ENCODE results near the gene SDC1. TPM values are rescaled to one million over a fixed set of nuclear protein-coding genes. Genes with fewer than 3 reads are reported as not detected.

SDC1 gene
- total and polyA plus RNA-seq, 2 of the 8 experiments (the other 6 are each of a cell fraction or from before 2014, with no cell fraction given): 45.3 to 73.3 TPM

Small RNA genes lying within 50 kb of the gene (small RNA-seq; reads per million reads assigned to genes)
- gene RN7SL140P (ENCODE audit: insufficient read depth): not detected
- not detected for gene RNU6-961P (ENCODE audit: insufficient read depth)
- not detected for gene RNU7-113P (ENCODE audit: insufficient read depth)

Other genes starting within 250 kb of the SDC1 start
- 22.6 and 25.5 TPM in 2 replicates for gene WDR35, start 235.0 kb downstream of the SDC1 start, total RNA-seq (2021; fragmentation: NEBNext Ultra II Directional; extraction: Animal tissue kit (Norgen Biotek cat#: 25700))
- gene WDR35, start 235.0 kb downstream of the SDC1 start, polyA plus RNA-seq (2011; rRNA removed): 5.1 and 9.0 TPM in 2 replicates
- gene MATN3, start 212.5 kb downstream of the SDC1 start, total RNA-seq (2021; fragmentation: NEBNext Ultra II Directional; extraction: Animal tissue kit (Norgen Biotek cat#: 25700)): 9.7 and 9.9 TPM in 2 replicates
- 3.0 TPM in 2 replicates for gene MATN3, start 212.5 kb downstream of the SDC1 start, polyA plus RNA-seq (2011; rRNA removed)
- gene LAPTM4A, start 173.5 kb downstream of the SDC1 start, total RNA-seq (2021; fragmentation: NEBNext Ultra II Directional; extraction: Animal tissue kit (Norgen Biotek cat#: 25700)): 187 and 193 TPM in 2 replicates
- 274 and 419 TPM in 2 replicates for gene LAPTM4A, start 173.5 kb downstream of the SDC1 start, polyA plus RNA-seq (2011; rRNA removed)
- gene PUM2, start 125.7 kb upstream of the SDC1 start, total RNA-seq (2021; fragmentation: NEBNext Ultra II Directional; extraction: Animal tissue kit (Norgen Biotek cat#: 25700)): 109 and 114 TPM in 2 replicates
- gene PUM2, start 125.7 kb upstream of the SDC1 start, polyA plus RNA-seq (2011; rRNA removed): 30.1 and 46.6 TPM in 2 replicates
- gene RHOB, start 221.9 kb upstream of the SDC1 start, total RNA-seq (2021; fragmentation: NEBNext Ultra II Directional; extraction: Animal tissue kit (Norgen Biotek cat#: 25700)): 9.5 and 13.5 TPM in 2 replicates
- 9.3 and 17.8 TPM in 2 replicates for gene RHOB, start 221.9 kb upstream of the SDC1 start, polyA plus RNA-seq (2011; rRNA removed)